Sciatic nerve (tissue), 2 donors: ENCODE results near the gene CAMK2B. TPM values are rescaled to one million over a fixed set of nuclear protein-coding genes. Genes with fewer than 3 reads are reported as not detected.

Source experiments
- ATAC-seq: fragments of 200-7000 bp; cut with Tn5 transposase; one replicate; pipeline ENCODE4 v1.9.1; 2020; ENCODE audit warnings: mild to moderate bottlenecking, moderate library complexity
- DNase-seq: peaks from one replicate; pipeline ENCODE4 v3.0.0-alpha.2; 2020; ENCODE audit warnings: low spot score
- intact Hi-C: fragments of 100-400 bp; cut with DNase I; formaldehyde crosslinking; loops from one replicate; pipeline ENCODE4 v1.14.2; 2022
- total RNA-seq: library from RNA; stranded (reverse); fragmentation: NEBNext Ultra II Directional; extraction: Animal tissue kit (Norgen Biotek cat#: 25700); gene quantifications from one replicate; pipeline ENCODE4 v1.2.1, GENCODE V29; 2021
- donor health status: DM: no; HTN: no; CAD: no.
- donor health status: DM: no; HTN: no; CAD: no.

CAMK2B gene
- total RNA-seq, 1 donor from 2014 or later = 26.9 TPM

GRCh38 chr7:44247868-44248651, 77.3 kb downstream of the CAMK2B start:
- ATAC-seq = no peak
- no peak for DNase-seq
- intact Hi-C loops = loop anchor here (10.0 kb wide), 2 partner anchors 57 to 227 kb away; no protein-coding TSS in a partner anchor

- intact Hi-C loops = loop anchor here (10.0 kb wide), 2 partner anchors 58 to 228 kb away; no protein-coding TSS in a partner anchor
- no peak for ATAC-seq
- no peak for DNase-seq
These were observed 78.8 kb downstream of the CAMK2B start for GRCh38 chr7:44246396-44247113.

GRCh38 chr7:44244282-44244681, 81.1 kb downstream of the CAMK2B start:
- ATAC-seq (no peak), DNase-seq (no peak)
- intact Hi-C loops = loop anchor here (10.0 kb wide), 2 partner anchors 61 to 231 kb away; no protein-coding TSS in a partner anchor

GRCh38 chr7:44242091-44242490, 83.3 kb downstream of the CAMK2B start:
- DNase-seq (no peak), ATAC-seq (no peak)
- intact Hi-C loops = loop anchor here (10.0 kb wide), 2 partner anchors 63 to 233 kb away; no protein-coding TSS in a partner anchor

GRCh38 chr7:44240983-44241510, 84.3 kb downstream of the CAMK2B start:
- intact Hi-C loops = loop anchor here (10.0 kb wide), 2 partner anchors 64 to 234 kb away; no protein-coding TSS in a partner anchor
- ATAC-seq = peak; percentile 86
- peak; percentile 82 for DNase-seq

- DNase-seq (no peak), ATAC-seq (no peak)
- intact Hi-C loops = loop anchor here (10.0 kb wide), 2 partner anchors 64 to 234 kb away; no protein-coding TSS in a partner anchor
These were observed 85.0 kb downstream of the CAMK2B start for GRCh38 chr7:44240376-44240775.

- no peak for DNase-seq
- ATAC-seq = no peak
- intact Hi-C loops = loop anchor here (10.0 kb wide), 1 partner anchor 325 kb away; no protein-coding TSS in a partner anchor
These were observed 86.0 kb downstream of the CAMK2B start for GRCh38 chr7:44239361-44239760.

GRCh38 chr7:44238116-44238695, 87.2 kb downstream of the CAMK2B start:
- ATAC-seq (no peak), DNase-seq (no peak)
- intact Hi-C loops = loop anchor here (10.0 kb wide), 1 partner anchor 327 kb away; no protein-coding TSS in a partner anchor

- DNase-seq (no peak), ATAC-seq (no peak)
- intact Hi-C loops = loop anchor here (10.0 kb wide), 1 partner anchor 327 kb away; no protein-coding TSS in a partner anchor
These were observed 87.7 kb downstream of the CAMK2B start for GRCh38 chr7:44237696-44238095.

- ATAC-seq (no peak), DNase-seq (no peak)
- intact Hi-C loops = loop anchor here (10.0 kb wide), 1 partner anchor 328 kb away; no protein-coding TSS in a partner anchor
These were observed 89.1 kb downstream of the CAMK2B start for GRCh38 chr7:44236333-44236728.

GRCh38 chr7:44235582-44236332, 89.6 kb downstream of the CAMK2B start:
- intact Hi-C loops = loop anchor here (10.0 kb wide), 1 partner anchor 329 kb away; no protein-coding TSS in a partner anchor
- ATAC-seq (no peak), DNase-seq (no peak)

GRCh38 chr7:44235066-44235465, 90.3 kb downstream of the CAMK2B start:
- intact Hi-C loops = loop anchor here (10.0 kb wide), 1 partner anchor 330 kb away; no protein-coding TSS in a partner anchor
- ATAC-seq = no peak
- no peak for DNase-seq

- DNase-seq (no peak), ATAC-seq (no peak)
- intact Hi-C loops = loop anchor here (10.0 kb wide), 1 partner anchor 332 kb away; no protein-coding TSS in a partner anchor
These were observed 92.3 kb downstream of the CAMK2B start for GRCh38 chr7:44232901-44233715.

- DNase-seq = no peak
- intact Hi-C loops = loop anchor here (10.0 kb wide), 1 partner anchor 332 kb away; no protein-coding TSS in a partner anchor
- no peak for ATAC-seq
These were observed 93.0 kb downstream of the CAMK2B start for GRCh38 chr7:44232396-44232795.

GRCh38 chr7:44231088-44231487, 94.3 kb downstream of the CAMK2B start:
- ATAC-seq (no peak), DNase-seq (no peak)
- intact Hi-C loops = loop anchor here (10.0 kb wide), 1 partner anchor 334 kb away; no protein-coding TSS in a partner anchor

- no peak for DNase-seq
- ATAC-seq = no peak
- intact Hi-C loops = loop anchor here (10.0 kb wide), 1 partner anchor 335 kb away; no protein-coding TSS in a partner anchor
These were observed 95.1 kb downstream of the CAMK2B start for GRCh38 chr7:44230286-44230685.

- no peak for ATAC-seq
- DNase-seq = no peak
- intact Hi-C loops = loop anchor here (10.0 kb wide), 1 partner anchor 335 kb away; no protein-coding TSS in a partner anchor
These were observed 95.8 kb downstream of the CAMK2B start for GRCh38 chr7:44229546-44230105.
